ENCODE measurements around the gene CDHR5. TPM values are rescaled to one million over a fixed set of nuclear protein-coding genes. Genes with fewer than 3 reads are reported as not detected.

CDHR5 gene
- total and polyA plus RNA-seq, 2 of the 4 experiments (the other 2 are of a cell fraction), result not detected

DNA sequence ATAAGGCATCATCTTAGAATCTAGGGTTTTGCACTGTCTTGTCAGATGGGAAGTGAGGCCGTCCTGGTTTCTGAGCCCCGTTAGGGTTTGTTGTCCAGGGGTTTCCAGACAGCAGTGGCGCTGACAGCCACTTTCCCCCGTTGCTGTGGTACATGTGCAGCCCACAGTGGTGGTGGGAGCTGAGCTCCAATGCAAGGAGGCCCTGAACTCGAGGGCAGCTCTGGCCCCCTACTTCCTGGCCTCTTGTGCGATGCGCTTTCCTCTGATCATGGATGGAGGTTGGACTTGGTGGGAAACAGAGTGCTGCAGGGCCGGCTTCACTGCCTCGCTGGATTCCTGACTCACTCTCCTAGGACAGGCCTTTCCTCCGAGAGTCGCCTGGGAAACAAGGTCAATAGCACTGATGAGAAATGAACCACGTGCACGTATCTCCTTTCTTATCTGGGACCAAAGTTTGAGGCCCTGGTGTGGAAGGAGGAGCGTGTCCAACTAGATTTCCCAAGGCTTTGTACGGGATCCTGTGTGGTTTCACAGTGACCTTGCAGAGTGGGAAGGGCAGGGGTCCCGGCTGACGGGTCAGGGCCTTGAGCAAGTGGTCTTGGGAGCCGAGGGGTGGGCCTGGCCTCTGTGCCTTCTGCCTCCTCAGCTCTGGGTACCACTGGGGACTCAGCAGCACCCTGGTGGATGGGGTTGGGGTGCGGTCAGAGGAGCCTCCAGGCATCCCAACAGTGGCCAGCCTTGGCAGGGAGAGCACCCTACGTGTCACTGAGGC is 44.7 kb downstream of the CDHR5 start:
- ATAC-seq (ENCODE audit: low read depth) (no peak), DNase-seq (peak; percentile 25)
- no peak overlapping the region for H3K9ac ChIP-seq (ENCODE audit: low read depth, low read length)
- peaks cover 71% of the 10 kb centered on the region for H4K20me1 ChIP-seq (ENCODE audit: insufficient read depth, low read length)
- CTCF ChIA-PET, result no interaction called here
- peaks cover 21% of the 10 kb centered on the region for H3K9me1 ChIP-seq (ENCODE audit: insufficient read depth, low read length)
- H2BK20ac ChIP-seq (ENCODE audit: low read depth, low read length), result no peak overlapping the region
- H2AFZ ChIP-seq (replicated peaks; ENCODE audit: low read length, poor library complexity), result no peak overlapping the region
- no peak overlapping the region for H4K8ac ChIP-seq (ENCODE audit: low read depth in 2 of 2, low read length in 2 of 2)
- no peak overlapping the region for H3K14ac ChIP-seq (replicated peaks; ENCODE audit: low read depth, low read length)
- H3K56ac ChIP-seq (ENCODE audit: extremely low read depth, insufficient read depth, low read length), result no peak overlapping the region
- peaks cover 9 to 51% of the 10 kb centered on the region in 2 experiments for H3K79me1 ChIP-seq (ENCODE audit: low read depth in 1 of 2, low read length in 2 of 2)
- H3K4me1 ChIP-seq (ENCODE audit: control insufficient read depth, insufficient read depth, low read length), result peaks cover 12% of the 10 kb centered on the region
- BruUV-seq (replicated peaks), result no TSS peak
- 89% methylated on average over 5 of the region's 20 CpGs; no CpG with 5 or more reads in 1 of the 2 experiments for WGBS, 2 experiments (ENCODE audit: extremely low coverage in 2 of 2, insufficient read length in 1 of 2)
- no peak overlapping the region for H3K4ac ChIP-seq (ENCODE audit: low read depth, low read length)
- H2BK120ac ChIP-seq (ENCODE audit: low read depth, low read length), result no peak overlapping the region
- H3K23ac ChIP-seq (ENCODE audit: low read depth, low read length), result 0 out of 2 replicates have a peak overlapping the region, but pooled peaks have one; percentile 24
- in situ Hi-C loops (cut with MboI; ENCODE audit: low sequenced_read_pairs), result no loop called here
- POLR2A ChIA-PET (ENCODE audit: unreplicated experiment), result no interaction called here
- H3K18ac ChIP-seq (ENCODE audit: low read depth, low read length), result no peak overlapping the region
- no peaks in the 10 kb centered on the region for H3K27me3 ChIP-seq (ENCODE audit: control insufficient read depth, insufficient read depth, low read length)
- no peak overlapping the region for H2BK5ac ChIP-seq (ENCODE audit: low read depth, low read length, poor library complexity, severe bottlenecking)
- intact Hi-C loops (cut with micrococcal nuclease), result no loop called here
- peaks cover 20% of the 10 kb centered on the region for H3K36me3 ChIP-seq (ENCODE audit: control insufficient read depth, insufficient read depth, low read length)
- dilution Hi-C loops (cut with HindIII; ENCODE audit: low sequenced_read_pairs, unreplicated experiment), result no loop called here
- no peak overlapping the region for H2AK5ac ChIP-seq (ENCODE audit: low read depth, low read length)
- H2AK9ac ChIP-seq (replicated peaks; ENCODE audit: low read depth, low read length, poor library complexity), result no peak overlapping the region
- TF ChIP-seq CHD1 (IDR thresholded peaks at IDR 0.05; ENCODE audit: low read depth, low read length) (no peak), POLR2A (IDR thresholded peaks at IDR 0.05; ENCODE audit: low read depth, low read length) (no peak), RFX5 (IDR thresholded peaks at IDR 0.05; ENCODE audit: low read depth, low read length) (no peak), MAFK (IDR thresholded peaks at IDR 0.05; ENCODE audit: low read depth, low read length) (no peak), SMC3 (IDR thresholded peaks at IDR 0.05; ENCODE audit: low read depth, low read length) (no peak), MAZ (IDR thresholded peaks at IDR 0.05; ENCODE audit: borderline replicate concordance, low read depth, low read length) (no peak), CEBPB (IDR thresholded peaks at IDR 0.05; ENCODE audit: low read depth, low read length) (no peak), BHLHE40 (IDR thresholded peaks at IDR 0.05; ENCODE audit: low read depth, low read length) (no peak), RAD21 (IDR thresholded peaks at IDR 0.05; ENCODE audit: low read length) (no peak), MXI1 (IDR thresholded peaks at IDR 0.05; ENCODE audit: borderline replicate concordance, low read depth, low read length) (no peak), RCOR1 (IDR thresholded peaks at IDR 0.05; ENCODE audit: insufficient replicate concordance, low read length) (no peak), NFE2L2 (IDR thresholded peaks at IDR 0.05; ENCODE audit: low read depth, low read length) (no peak), FOS (IDR thresholded peaks at IDR 0.05; ENCODE audit: low read depth, low read length) (no peak)
- TF ChIP-seq, protein P1, sequence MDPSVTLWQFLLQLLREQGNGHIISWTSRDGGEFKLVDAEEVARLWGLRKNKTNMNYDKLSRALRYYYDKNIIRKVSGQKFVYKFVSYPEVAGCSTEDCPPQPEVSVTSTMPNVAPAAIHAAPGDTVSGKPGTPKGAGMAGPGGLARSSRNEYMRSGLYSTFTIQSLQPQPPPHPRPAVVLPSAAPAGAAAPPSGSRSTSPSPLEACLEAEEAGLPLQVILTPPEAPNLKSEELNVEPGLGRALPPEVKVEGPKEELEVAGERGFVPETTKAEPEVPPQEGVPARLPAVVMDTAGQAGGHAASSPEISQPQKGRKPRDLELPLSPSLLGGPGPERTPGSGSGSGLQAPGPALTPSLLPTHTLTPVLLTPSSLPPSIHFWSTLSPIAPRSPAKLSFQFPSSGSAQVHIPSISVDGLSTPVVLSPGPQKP (IDR thresholded peaks at IDR 0.05; ENCODE audit: borderline replicate concordance, low read depth, low read length), result no peak
- TF ChIP-seq, protein P2, sequence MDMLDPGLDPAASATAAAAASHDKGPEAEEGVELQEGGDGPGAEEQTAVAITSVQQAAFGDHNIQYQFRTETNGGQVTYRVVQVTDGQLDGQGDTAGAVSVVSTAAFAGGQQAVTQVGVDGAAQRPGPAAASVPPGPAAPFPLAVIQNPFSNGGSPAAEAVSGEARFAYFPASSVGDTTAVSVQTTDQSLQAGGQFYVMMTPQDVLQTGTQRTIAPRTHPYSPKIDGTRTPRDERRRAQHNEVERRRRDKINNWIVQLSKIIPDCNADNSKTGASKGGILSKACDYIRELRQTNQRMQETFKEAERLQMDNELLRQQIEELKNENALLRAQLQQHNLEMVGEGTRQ (IDR thresholded peaks at IDR 0.05; ENCODE audit: low read depth, low read length), result no peak
- TF ChIP-seq, protein P3, sequence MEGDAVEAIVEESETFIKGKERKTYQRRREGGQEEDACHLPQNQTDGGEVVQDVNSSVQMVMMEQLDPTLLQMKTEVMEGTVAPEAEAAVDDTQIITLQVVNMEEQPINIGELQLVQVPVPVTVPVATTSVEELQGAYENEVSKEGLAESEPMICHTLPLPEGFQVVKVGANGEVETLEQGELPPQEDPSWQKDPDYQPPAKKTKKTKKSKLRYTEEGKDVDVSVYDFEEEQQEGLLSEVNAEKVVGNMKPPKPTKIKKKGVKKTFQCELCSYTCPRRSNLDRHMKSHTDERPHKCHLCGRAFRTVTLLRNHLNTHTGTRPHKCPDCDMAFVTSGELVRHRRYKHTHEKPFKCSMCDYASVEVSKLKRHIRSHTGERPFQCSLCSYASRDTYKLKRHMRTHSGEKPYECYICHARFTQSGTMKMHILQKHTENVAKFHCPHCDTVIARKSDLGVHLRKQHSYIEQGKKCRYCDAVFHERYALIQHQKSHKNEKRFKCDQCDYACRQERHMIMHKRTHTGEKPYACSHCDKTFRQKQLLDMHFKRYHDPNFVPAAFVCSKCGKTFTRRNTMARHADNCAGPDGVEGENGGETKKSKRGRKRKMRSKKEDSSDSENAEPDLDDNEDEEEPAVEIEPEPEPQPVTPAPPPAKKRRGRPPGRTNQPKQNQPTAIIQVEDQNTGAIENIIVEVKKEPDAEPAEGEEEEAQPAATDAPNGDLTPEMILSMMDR (conservative IDR thresholded peaks at IDR 0.05; ENCODE audit: low read depth, low read length), result no peak
- H4K91ac ChIP-seq (ENCODE audit: insufficient read depth, low read depth, low read length), result no peak overlapping the region
- no peaks in the 10 kb centered on the region for H3K9me3 ChIP-seq (ENCODE audit: control insufficient read depth, insufficient read depth, low read length)
- no peak overlapping the region for H3K27ac ChIP-seq (ENCODE audit: insufficient read depth, low read length)
- H3K4me2 ChIP-seq (ENCODE audit: low read depth, low read length), result no peak overlapping the region
- no peak overlapping the region for H2BK15ac ChIP-seq (ENCODE audit: low read depth, low read length)
- H4K5ac ChIP-seq (ENCODE audit: low read depth, low read length), result no peak overlapping the region
- H3K4me3 ChIP-seq (ENCODE audit: insufficient read depth, low read depth, low read length), result no peak overlapping the region

All from IMR-90 (cell line).